ENCODE measurements around the gene MTRFR. TPM values are rescaled to one million over a fixed set of nuclear protein-coding genes. Genes with fewer than 3 reads are reported as not detected.

The MTRFR gene
- total RNA-seq, 1 experiment from 2014 or later = 14.8 TPM

GRCh38 chr12:123267335-123267920 lies 34.2 kb downstream of the MTRFR start:
- Histone ChIP-seq H4K8ac (replicated peaks; ENCODE audit: insufficient read length, low read depth, low read length) (no peak overlapping the region), H3K23me2 (ENCODE audit: insufficient read length, low read depth, low read length, poor library complexity, severe bottlenecking) (peaks cover 14% of the 10 kb centered on the region), H3K4ac (ENCODE audit: low read depth, low read length) (no peak overlapping the region), H4K5ac (ENCODE audit: insufficient read length, low read depth, low read length) (no peak overlapping the region), H3K27ac (ENCODE audit: insufficient read length, low read depth, low read length) (no peak overlapping the region), H3K79me2 (ENCODE audit: insufficient read depth, low read length) (peaks cover 24% of the 10 kb centered on the region; the same call in 1 of the 2 replicates), H3K9ac (ENCODE audit: extremely low read depth, insufficient read length, low read length) (no peak overlapping the region), H3K23ac (ENCODE audit: insufficient read length, low read depth, low read length) (no peak overlapping the region), H3K79me1 (ENCODE audit: insufficient read depth, low read depth, low read length, poor library complexity, severe bottlenecking) (peaks cover 2% of the 10 kb centered on the region), H3K9me3 (ENCODE audit: control insufficient read depth, low read depth, low read length) (no peaks in the 10 kb centered on the region), H2AK5ac (ENCODE audit: insufficient read length, low read length) (no peak overlapping the region), H2BK120ac (ENCODE audit: low read depth, low read length, poor library complexity, severe bottlenecking) (no peak overlapping the region), H2BK15ac (ENCODE audit: low read depth, low read length) (no peak overlapping the region), H2AFZ (ENCODE audit: low read length) (no peak overlapping the region), H3K18ac (ENCODE audit: insufficient read length, low read depth, low read length) (no peak overlapping the region), H2BK12ac (ENCODE audit: insufficient read length, low read depth, low read length) (no peak overlapping the region), H4K20me1 (ENCODE audit: control insufficient read depth, insufficient read depth, insufficient read length) (no peaks in the 10 kb centered on the region), H3K56ac (ENCODE audit: insufficient read length, low read depth, low read length) (no peak overlapping the region), H3T11ph (ENCODE audit: low read length) (no peak overlapping the region), H2BK20ac (ENCODE audit: low read depth, low read length, poor library complexity, severe bottlenecking) (no peak overlapping the region), H4K91ac (ENCODE audit: insufficient read length, low read depth, low read length) (no peak overlapping the region), H3K4me2 (ENCODE audit: insufficient read depth, insufficient read length, low read length) (no peak overlapping the region), H3K4me1 (ENCODE audit: insufficient read depth, low read length) (no peaks in the 10 kb centered on the region; the same call in 1 of the 2 replicates), H3K27me3 (ENCODE audit: insufficient read depth, low read length) (no peaks in the 10 kb centered on the region), H2BK5ac (ENCODE audit: insufficient read length, low read length) (no peak overlapping the region), H3K14ac (ENCODE audit: insufficient read depth, low read length) (no peak overlapping the region)
- H3K36me3 Mint-ChIP-seq (ENCODE audit: insufficient read depth in 1 of 3, low read depth in 3 of 3) = peaks cover 21 to 63% (median 55%) of the 10 kb centered on the region in 3 experiments
- H3K4me3 Mint-ChIP-seq = peak overlapping the region in 1 of 2 experiments; percentile 46; a peak in 1 of 5 replicates
- DNase-seq = no peak
- peaks cover 42 to 46% of the 10 kb centered on the region in 2 experiments for H3K4me1 Mint-ChIP-seq
- H3K27me3 Mint-ChIP-seq (ENCODE audit: low read depth) = no peaks in the 10 kb centered on the region
- TF ChIP-seq CTCF (conservative IDR thresholded peaks at IDR 0.05) = no peak
- H3K9me3 Mint-ChIP-seq = peaks cover 0 to 3% of the 10 kb centered on the region in 2 experiments; a peak in 2 of 5 replicates
- peak overlapping the region in 2 of 3 experiments; percentile 56 to 90; a peak in 4 of 7 replicates for H3K27ac Mint-ChIP-seq
- WGBS (ENCODE audit: extremely low coverage, insufficient read length, low lambda C conversion rate) = no CpG with 5 or more reads among the region's 7 CpGs
